Stomach (tissue), 9 donors: ENCODE data around the gene HTR3D. TPM values are rescaled to one million over a fixed set of nuclear protein-coding genes. Genes with fewer than 3 reads are reported as not detected.

ENCODE experiments used
- DNase-seq, 2 donors: peaks; one replicate each; pipeline versions ENCODE4 v3.0.0 to v3.0.0-alpha.2; 2013 to 2019
- H3K27ac ChIP-seq, 5 donors: fragments of 200-600 bp in 4 of 5; sonication (generic) in 4 of 5; one replicate each; pipeline ENCODE4 v1.5.1; 2013 to 2019; ENCODE audit warnings: mild to moderate bottlenecking in 1 of 5, moderate library complexity in 1 of 5
- H3K27me3 ChIP-seq, 3 donors: fragments of 200-600 bp; sonication (generic); one replicate each; pipeline ENCODE4 v1.5.1; 2017 to 2019; ENCODE audit warnings: mixed run types in 1 of 3
- H3K36me3 ChIP-seq, 4 donors: fragments of 200-600 bp; sonication (generic); 1 replicate in 3 of 4; 2 replicates in 1 of 4; pipeline ENCODE4 v1.5.1; 2016 to 2019
- H3K4me1 ChIP-seq, 4 donors: fragments of 200-600 bp; sonication (generic); one replicate each; pipeline ENCODE4 v1.5.1; 2016 to 2019
- H3K4me3 ChIP-seq, 4 donors: fragments of 200-600 bp; sonication (generic) in 3 of 4; one replicate each; pipeline ENCODE4 v1.5.1; 2016 to 2019; ENCODE audit warnings: mild to moderate bottlenecking in 1 of 4
- H3K9me3 ChIP-seq, 4 donors: fragments of 200-600 bp; sonication (generic); one replicate each; pipeline ENCODE4 v1.5.1; 2016 to 2019
- CTCF ChIP-seq, 7 experiments: fragments of 450-650 bp in 4 of 7; fragments of 200-600 bp in 3 of 7; sonication (generic) in 3 of 7; IDR thresholded peaks; one replicate each; pipeline ENCODE4 v1.5.1; 2016 to 2019; ENCODE audit warnings: antibody characterized with exemption in 7 of 7, control low read depth in 2 of 7, mild to moderate bottlenecking in 1 of 7
- EP300 ChIP-seq: sonication (generic); formaldehyde crosslinking; IDR thresholded peaks from one replicate; pipeline ENCODE4 v1.6.1; 2017; ENCODE audit warnings: antibody characterized with exemption
- POLR2A ChIP-seq, 4 donors: fragments of 450-650 bp; IDR thresholded peaks; one replicate each; pipeline ENCODE4 v1.6.1; 2016; ENCODE audit warnings: antibody characterized with exemption in 4 of 4, control low read depth in 2 of 4, mild to moderate bottlenecking in 1 of 4, moderate library complexity in 1 of 4
- POLR2AphosphoS5 ChIP-seq, 3 donors: sonication (generic); formaldehyde crosslinking; IDR thresholded peaks; one replicate each; pipeline ENCODE4 v1.6.1; 2016; ENCODE audit warnings: antibody characterized with exemption in 3 of 3
- WGBS, 5 donors: extraction: QIAGEN DNeasy Blood & Tissue Kit in 3 of 5; methylation state at CpG; one replicate each; pipeline versions ENCODE4 v1.1.5 to v1.1.7; 2013 to 2018; 5-methylcytosine and 5-hydroxymethylcytosine counted together
- intact Hi-C: fragments of 100-400 bp; cut with DNase I; formaldehyde crosslinking; loops from one replicate; pipeline ENCODE4 v1.15.1; 2023; ENCODE audit warnings: low total_unique reads
- polyA plus RNA-seq, 3 donors: library from polyadenylated mRNA; stranded (reverse); fragments of 200-250 nt; gene quantifications; one replicate each; pipeline ENCODE4 v1.2.3, GENCODE V29; 2013
- total RNA-seq, 5 donors: library from RNA; depleted of rRNA; stranded (reverse); fragments of >200 nt; gene quantifications; one replicate each; pipeline versions ENCODE4 v1.1.0 to v1.2.3, GENCODE V29; 2014 to 2016
- donor health status: healthy with polysubstance abuse.
- donor health status: Bipolar disorder and iron deficiency.
- donor health status: healthy.

HTR3D gene
- total and polyA plus RNA-seq, 8 donors: not detected

GRCh38 chr3:184073621-184074020 is 42.1 kb downstream of the HTR3D start:
- no peaks in the 10 kb centered on the region for H3K9me3 ChIP-seq
- TF ChIP-seq CTCF (IDR thresholded peaks at IDR 0.05): no peak
- TF ChIP-seq POLR2AphosphoS5 (IDR thresholded peaks at IDR 0.05): no peak
- TF ChIP-seq POLR2A (IDR thresholded peaks at IDR 0.05): no peak
- TF ChIP-seq EP300: no peak
- no peaks in the 10 kb centered on the region for H3K36me3 ChIP-seq
- H3K27me3 ChIP-seq: no peaks in the 10 kb centered on the region
- no peak overlapping the region for H3K4me3 ChIP-seq
- no peaks in the 10 kb centered on the region for H3K4me1 ChIP-seq
- intact Hi-C loops: no loop called here
- 80 to 89% (median 84%) methylated on average over 4 of the region's 4 CpGs for WGBS, 5 donors
- no peak overlapping the region for H3K27ac ChIP-seq
- DNase-seq: no peak

DNA sequence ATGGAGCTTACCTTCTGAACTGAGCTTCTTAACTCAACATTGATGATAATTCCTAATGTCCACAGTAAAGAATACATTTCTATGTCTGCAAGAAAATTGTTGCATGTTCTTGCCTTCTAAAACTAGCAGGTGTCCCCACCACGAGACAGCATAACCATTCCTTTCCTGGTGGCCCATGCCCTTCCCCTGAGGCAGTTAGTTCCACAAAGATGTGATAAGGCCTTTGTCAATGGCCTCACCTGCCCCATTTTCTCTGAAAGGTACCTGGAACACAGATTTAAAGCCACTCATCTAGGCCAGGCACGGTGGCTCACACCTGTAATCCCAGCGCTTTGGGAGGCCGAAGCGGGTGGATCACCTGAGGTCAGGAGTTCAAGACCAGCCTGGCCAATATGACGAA is 44.4 kb downstream of the HTR3D start:
- no peak overlapping the region for H3K4me3 ChIP-seq
- DNase-seq: no peak
- 81 to 93% (median 84%) methylated on average over 6 of the region's 6 CpGs for whole genome bisulfite sequencing, 5 donors
- no peaks in the 10 kb centered on the region for H3K27me3 ChIP-seq
- intact Hi-C loops: no loop called here
- H3K4me1 ChIP-seq: no peaks in the 10 kb centered on the region
- no peaks in the 10 kb centered on the region for H3K36me3 ChIP-seq
- H3K9me3 ChIP-seq: no peaks in the 10 kb centered on the region
- TF ChIP-seq CTCF (IDR thresholded peaks at IDR 0.05) (no peak), POLR2AphosphoS5 (IDR thresholded peaks at IDR 0.05) (no peak), EP300 (no peak), POLR2A (IDR thresholded peaks at IDR 0.05) (no peak)
- no peak overlapping the region for H3K27ac ChIP-seq

DNA sequence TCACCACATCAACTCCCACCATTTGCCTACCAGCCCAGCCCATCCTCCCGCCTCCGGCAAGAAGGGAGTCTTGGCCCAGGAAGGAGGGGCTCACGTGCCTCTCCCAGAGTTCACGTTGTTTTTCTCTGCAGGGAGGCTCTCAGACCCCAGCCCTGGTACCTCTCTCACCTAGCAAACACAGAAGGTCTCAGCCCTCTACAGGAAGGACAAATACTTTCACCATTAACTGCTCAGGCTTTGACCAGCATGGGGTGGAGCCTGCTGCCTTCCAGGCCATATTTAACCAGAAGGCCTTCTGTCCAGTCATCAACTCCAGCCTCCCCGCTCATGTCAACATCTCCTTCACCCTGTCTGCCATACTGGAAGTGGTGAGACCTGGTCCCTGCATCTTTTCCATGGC is 46.3 kb downstream of the HTR3D start:
- H3K27me3 ChIP-seq: no peaks in the 10 kb centered on the region
- 52 to 69% (median 59%) methylated on average over 5 of the region's 5 CpGs for WGBS, 5 donors
- H3K9me3 ChIP-seq: no peaks in the 10 kb centered on the region
- intact Hi-C loops: no loop called here
- no peaks in the 10 kb centered on the region for H3K36me3 ChIP-seq
- no peak overlapping the region for H3K4me3 ChIP-seq
- DNase-seq: no peak
- TF ChIP-seq CTCF (IDR thresholded peaks at IDR 0.05) (no peak), POLR2A (IDR thresholded peaks at IDR 0.05) (no peak), EP300 (no peak), POLR2AphosphoS5 (IDR thresholded peaks at IDR 0.05) (no peak)
- no peaks in the 10 kb centered on the region for H3K4me1 ChIP-seq
- H3K27ac ChIP-seq: no peak overlapping the region

- no peaks in the 10 kb centered on the region for H3K36me3 ChIP-seq
- no peaks in the 10 kb centered on the region for H3K4me1 ChIP-seq
- WGBS, 5 donors: 76 to 89% (median 87%) methylated on average over 3 of the region's 3 CpGs
- intact Hi-C loops: no loop called here
- no peak overlapping the region for H3K4me3 ChIP-seq
- TF ChIP-seq CTCF (IDR thresholded peaks at IDR 0.05): no peak
- TF ChIP-seq EP300: no peak
- TF ChIP-seq POLR2AphosphoS5 (IDR thresholded peaks at IDR 0.05): no peak
- TF ChIP-seq POLR2A (IDR thresholded peaks at IDR 0.05): no peak
- DNase-seq: no peak
- H3K9me3 ChIP-seq: no peaks in the 10 kb centered on the region
- no peak overlapping the region for H3K27ac ChIP-seq
- no peaks in the 10 kb centered on the region for H3K27me3 ChIP-seq
Observed at GRCh38 chr3:184078851-184079250, 47.3 kb downstream of the HTR3D start.
